MM.1S (cell line): Measurements from ENCODE around the gene KRTAP1-4.
"Not testable (repeated sequence)": the region's sequence is repeated elsewhere in the genome, so short reads cannot be mapped to it uniquely, and the experiment has no call there.

Experiments used
- DNase-seq: peaks from one replicate; pipeline ENCODE4 v3.0.0-alpha.2; 2015
- H2AFZ ChIP-seq: fragments of 300-600 bp; sonication (generic); 2 replicates; pipeline ENCODE4 v1.6.0; 2016; ENCODE audit warnings: antibody characterized with exemption, low read length
- H3F3A ChIP-seq: fragments of 300-600 bp; sonication (generic); 2 replicates; pipeline ENCODE4 v1.6.1; 2016; ENCODE audit warnings: mild to moderate bottlenecking, antibody characterized with exemption, low read length, moderate library complexity, mixed read lengths; ENCODE audit not compliant: insufficient read depth
- H3K27ac ChIP-seq: fragments of 300-600 bp; sonication (generic); 2 replicates; pipeline ENCODE4 v1.5.1; 2016; ENCODE audit warnings: mild to moderate bottlenecking, low read length
- H3K27me3 ChIP-seq: fragments of 300-600 bp; sonication (generic); replicated peaks from 2 replicates; pipeline ENCODE4 v1.6.0; 2016; ENCODE audit warnings: low read length; ENCODE audit not compliant: insufficient read depth
- H3K36me3 ChIP-seq: fragments of 300-600 bp; sonication (generic); replicated peaks from 2 replicates; pipeline ENCODE4 v1.6.1; 2016; ENCODE audit warnings: mild to moderate bottlenecking, low read length, mixed read lengths; ENCODE audit not compliant: insufficient read depth
- H3K4me1 ChIP-seq: fragments of 300-600 bp; sonication (generic); 2 replicates; pipeline ENCODE4 v1.6.1; 2016; ENCODE audit warnings: low read length, mixed read lengths
- H3K4me2 ChIP-seq: fragments of 300-600 bp; sonication (generic); 2 replicates; pipeline ENCODE4 v1.6.0; 2016; ENCODE audit warnings: low read depth, low read length
- H3K4me3 ChIP-seq: fragments of 300-600 bp; sonication (generic); 2 replicates; pipeline ENCODE4 v1.5.1; 2016; ENCODE audit warnings: low read length, mixed read lengths
- H3K79me2 ChIP-seq: fragments of 300-600 bp; sonication (generic); 2 replicates; pipeline ENCODE4 v1.6.1; 2016; ENCODE audit warnings: mixed run types, low read length, mixed read lengths
- H3K9ac ChIP-seq: fragments of 300-600 bp; sonication (generic); 2 replicates; pipeline ENCODE4 v1.6.1; 2016; ENCODE audit warnings: low read length, mixed read lengths
- H3K9me2 ChIP-seq: fragments of 300-600 bp; sonication (generic); replicated peaks from 2 replicates; pipeline ENCODE4 v1.6.1; 2016; ENCODE audit warnings: mild to moderate bottlenecking, low read length, mixed read lengths; ENCODE audit not compliant: insufficient read depth
- H3K9me3 ChIP-seq: fragments of 300-600 bp; sonication (generic); replicated peaks from 2 replicates; pipeline ENCODE4 v1.6.1; 2016; ENCODE audit warnings: mild to moderate bottlenecking, low read length, mixed read lengths; ENCODE audit not compliant: insufficient read depth
- H4K20me1 ChIP-seq: fragments of 300-600 bp; sonication (generic); 2 replicates; pipeline ENCODE4 v1.6.1; 2016; ENCODE audit warnings: mild to moderate bottlenecking, low read length, moderate library complexity, mixed read lengths; ENCODE audit not compliant: insufficient read depth
- CTCF ChIP-seq: fragments of 300-600 bp; sonication (generic); IDR thresholded peaks from 2 replicates; pipeline ENCODE4 v1.5.1; 2016; ENCODE audit warnings: antibody characterized with exemption, low read length, mixed read lengths
- EZH2 ChIP-seq: fragments of 300-600 bp; sonication (generic); optimal IDR thresholded peaks from 2 replicates; pipeline ENCODE3; 2017; ENCODE audit warnings: low read depth, mild to moderate bottlenecking, antibody characterized with exemption, low read length, mixed read lengths
- EZH2phosphoT487 ChIP-seq: fragments of 300-600 bp; sonication (generic); IDR thresholded peaks from 2 replicates; pipeline ENCODE4 v1.6.1; 2018; ENCODE audit warnings: antibody characterized with exemption, low read length

KRTAP1-4 gene

GRCh38 chr17:41069031-41069430 lies 39.0 kb upstream of the KRTAP1-4 start:
- H3F3A ChIP-seq = no peaks in the 10 kb centered on the region
- H4K20me1 ChIP-seq = no peaks in the 10 kb centered on the region
- no peaks in the 10 kb centered on the region for H3K79me2 ChIP-seq
- no peak overlapping the region for H3K4me2 ChIP-seq
- H3K4me3 ChIP-seq = no peak overlapping the region
- no peak for DNase-seq
- H3K27me3 ChIP-seq = no peaks in the 10 kb centered on the region
- TF ChIP-seq EZH2 (no peak), CTCF (no peak), EZH2phosphoT487 (no peak)
- no peak overlapping the region for H3K9ac ChIP-seq
- H3K9me3 ChIP-seq = no peaks in the 10 kb centered on the region
- H3K9me2 ChIP-seq = no peaks in the 10 kb centered on the region
- no peak overlapping the region for H3K27ac ChIP-seq
- H3K36me3 ChIP-seq = no peaks in the 10 kb centered on the region
- no peaks in the 10 kb centered on the region for H3K4me1 ChIP-seq
- no peak overlapping the region for H2AFZ ChIP-seq

DNA sequence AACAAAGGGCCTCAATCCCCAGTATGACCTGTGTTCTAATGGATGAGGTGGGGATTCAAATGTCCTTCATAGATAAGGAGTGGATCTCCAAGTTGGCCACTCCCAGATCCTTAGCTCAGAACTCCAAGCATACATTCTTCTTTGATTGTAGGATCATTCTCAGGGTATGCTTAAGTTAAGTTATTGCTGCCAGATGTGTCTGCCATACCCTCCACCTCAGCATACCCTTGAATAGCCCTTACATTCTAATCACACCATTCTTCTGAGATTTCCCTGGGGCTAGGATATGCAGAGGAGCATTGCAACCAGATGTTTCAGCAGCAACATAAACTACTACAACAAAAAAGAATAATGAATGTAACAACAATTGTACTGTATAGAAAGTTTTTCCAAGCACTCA lies 37.3 kb upstream of the KRTAP1-4 start:
- H3K27ac ChIP-seq = no peak overlapping the region
- TF ChIP-seq CTCF = no peak
- no peak for TF ChIP-seq EZH2
- TF ChIP-seq EZH2phosphoT487 = no peak
- H3K9ac ChIP-seq = no peak overlapping the region
- no peaks in the 10 kb centered on the region for H3K9me3 ChIP-seq
- no peaks in the 10 kb centered on the region for H3F3A ChIP-seq
- H4K20me1 ChIP-seq = no peaks in the 10 kb centered on the region
- H3K79me2 ChIP-seq = no peaks in the 10 kb centered on the region
- H3K4me3 ChIP-seq = no peak overlapping the region
- no peak overlapping the region for H2AFZ ChIP-seq
- H3K36me3 ChIP-seq = no peaks in the 10 kb centered on the region
- H3K4me2 ChIP-seq = no peak overlapping the region
- no peaks in the 10 kb centered on the region for H3K9me2 ChIP-seq
- no peak for DNase-seq
- H3K4me1 ChIP-seq = no peaks in the 10 kb centered on the region
- no peaks in the 10 kb centered on the region for H3K27me3 ChIP-seq

DNA sequence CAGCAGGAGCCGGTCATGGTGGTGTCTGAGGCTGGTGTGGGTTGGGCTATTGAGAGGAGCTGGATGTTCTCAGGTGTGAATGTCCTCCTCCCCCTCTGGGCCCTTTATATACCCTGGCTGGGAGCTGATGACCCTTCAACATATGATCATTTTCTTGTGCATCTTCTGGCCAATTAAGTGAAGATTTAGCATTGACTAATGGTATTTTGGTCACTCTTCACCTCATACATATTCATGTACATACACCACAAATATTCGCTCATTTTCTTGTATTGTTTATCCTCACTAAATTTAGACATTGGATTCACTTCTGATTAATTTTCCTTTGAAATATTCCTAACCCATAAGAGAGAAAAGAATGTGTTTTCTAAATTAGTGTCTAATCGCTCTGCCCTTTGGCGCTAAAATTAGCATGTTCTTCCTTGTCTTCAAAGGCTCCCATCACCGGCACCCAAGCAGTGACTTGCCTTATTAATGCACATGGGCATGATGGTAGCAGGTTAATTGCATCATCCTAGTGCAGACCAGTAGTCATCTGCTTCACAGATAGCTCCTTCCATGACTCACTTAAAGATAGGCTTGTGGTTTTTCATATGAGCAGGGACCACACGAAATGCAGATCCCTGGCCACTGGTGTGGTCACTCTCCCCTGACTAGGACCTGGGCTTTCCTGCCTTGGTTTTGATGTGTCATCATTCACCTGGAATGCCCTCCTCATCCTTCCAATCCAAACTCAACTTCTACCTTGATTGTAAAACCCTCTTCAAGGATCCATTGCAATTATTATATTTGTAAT lies 36.0 kb upstream of the KRTAP1-4 start, which contains the start of gene KRTAP2-4:
KRTAP2-4 (minus strand) TSS at position 51 of the 796 bp plus-strand sequence; CDS start at position 17, 34 bp downstream.
- Histone ChIP-seq H3K4me1 (no peaks in the 10 kb centered on the region), H3K27ac (no peak within 1 kb of the TSS), H3K9me2 (no peaks in the 10 kb centered on the region), H3K9ac (no peak within 1 kb of the TSS), H3K36me3 (no peaks in the 10 kb centered on the region), H2AFZ (no peak within 1 kb of the TSS), H3K4me3 (no peak within 1 kb of the TSS), H3K4me2 (no peak within 1 kb of the TSS), H3K27me3 (no peaks in the 10 kb centered on the region), H3F3A (no peaks in the 10 kb centered on the region), H3K9me3 (no peaks in the 10 kb centered on the region), H3K79me2 (no peaks in the 10 kb centered on the region), H4K20me1 (no peaks in the 10 kb centered on the region)
- no peak for DNase-seq
- TF ChIP-seq EZH2phosphoT487 (no peak), EZH2 (no peak), CTCF (no peak)

- not testable (repeated sequence) for H3K4me2 ChIP-seq, H3K9me3 ChIP-seq, H3K79me2 ChIP-seq, H4K20me1 ChIP-seq, H3K4me3 ChIP-seq, H3K27ac ChIP-seq, H3F3A ChIP-seq, H2AFZ ChIP-seq, H3K4me1 ChIP-seq, H3K9me2 ChIP-seq, H3K27me3 ChIP-seq, DNase-seq, H3K9ac ChIP-seq, H3K36me3 ChIP-seq
Measured at GRCh38 chr17:41065016-41065689, 35.2 kb upstream of the KRTAP1-4 start.
